ENCODE measurements around the gene FSTL1.
"Not testable (repeated sequence)": the region's sequence is repeated elsewhere in the genome, so short reads cannot be mapped to it uniquely, and the experiment has no call there.

Gene FSTL1

GRCh38 chr3:120416868-120417267 lies 33.9 kb downstream of the FSTL1 start:
- no peak for DNase-seq

GRCh38 chr3:120415756-120416155 lies 35.0 kb downstream of the FSTL1 start:
- no peak for DNase-seq

GRCh38 chr3:120410541-120410940 lies 40.3 kb downstream of the FSTL1 start:
- no peak for DNase-seq

GRCh38 chr3:120410116-120410515 lies 40.7 kb downstream of the FSTL1 start:
- DNase-seq, result no peak

- DNase-seq, result no peak
These were observed 43.1 kb downstream of the FSTL1 start for GRCh38 chr3:120407508-120408287.

- no peak for DNase-seq
These were observed 45.9 kb downstream of the FSTL1 start for GRCh38 chr3:120404876-120405275.

- no peak for DNase-seq
These were observed 48.5 kb downstream of the FSTL1 start for GRCh38 chr3:120402257-120402656.

GRCh38 chr3:120399372-120399771 lies 51.4 kb downstream of the FSTL1 start:
- DNase-seq, result no peak

GRCh38 chr3:120396469-120396868 lies 54.3 kb downstream of the FSTL1 start:
- no peak for DNase-seq

- no peak for DNase-seq
These were observed 56.4 kb downstream of the FSTL1 start for GRCh38 chr3:120394347-120394746.

- DNase-seq, result no peak
These were observed 57.0 kb downstream of the FSTL1 start for GRCh38 chr3:120393761-120394160.

GRCh38 chr3:120393243-120393642 lies 57.5 kb downstream of the FSTL1 start:
- no peak for DNase-seq

- no peak for DNase-seq
These were observed 67.8 kb downstream of the FSTL1 start for GRCh38 chr3:120382941-120383447.

GRCh38 chr3:120381503-120381902 lies 69.3 kb downstream of the FSTL1 start:
- no peak for DNase-seq

GRCh38 chr3:120377948-120378347 lies 72.8 kb downstream of the FSTL1 start:
- DNase-seq, result not testable (repeated sequence)

- DNase-seq, result no peak
These were observed 80.3 kb downstream of the FSTL1 start for GRCh38 chr3:120370463-120370862.

GRCh38 chr3:120369037-120369467 lies 81.7 kb downstream of the FSTL1 start:
- DNase-seq, result no peak

- DNase-seq, result no peak
These were observed 82.6 kb downstream of the FSTL1 start for GRCh38 chr3:120368172-120368571.

- no peak for DNase-seq
These were observed 86.0 kb downstream of the FSTL1 start for GRCh38 chr3:120364821-120365220.

GRCh38 chr3:120364101-120364500 lies 86.7 kb downstream of the FSTL1 start:
- DNase-seq, result no peak

GRCh38 chr3:120357807-120358206 lies 93.0 kb downstream of the FSTL1 start:
- DNase-seq, result no peak

GRCh38 chr3:120355486-120355885 lies 95.3 kb downstream of the FSTL1 start:
- DNase-seq, result no peak

- no peak for DNase-seq
These were observed 97.3 kb downstream of the FSTL1 start for GRCh38 chr3:120353463-120353862.

- DNase-seq, result no peak
These were observed 98.8 kb downstream of the FSTL1 start for GRCh38 chr3:120352017-120352416.

GRCh38 chr3:120350401-120350941 lies 100.3 kb downstream of the FSTL1 start:
- DNase-seq, result no peak

All from right hindlimb (tissue), 1 donor.